ENCODE results near the gene STIL.

DNA sequence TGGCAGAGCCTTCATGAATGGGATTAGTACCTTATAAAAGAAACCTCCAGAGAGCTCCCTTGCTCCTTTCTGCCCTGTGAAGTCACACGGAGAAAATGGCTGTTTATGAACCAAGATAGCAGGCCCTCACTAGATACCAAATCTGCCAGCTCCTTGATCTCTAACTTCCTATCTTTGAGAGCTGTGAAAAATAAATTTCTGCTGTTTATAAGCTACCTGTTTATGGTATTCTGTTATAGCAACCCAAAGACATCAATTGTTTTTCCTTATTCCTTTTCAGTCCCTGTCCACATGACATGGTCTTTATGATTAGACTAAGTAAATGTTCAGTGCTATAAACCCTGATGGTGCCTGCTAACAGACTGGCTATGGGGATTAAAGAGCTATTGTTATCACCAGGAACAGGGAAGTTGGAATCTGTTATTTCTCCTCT, 9.7 kb upstream of the STIL start:
- TF ChIP-seq CBX2 (IDR thresholded peaks at IDR 0.05; ENCODE audit: low read depth, low read length) (no peak), CBX2 (CRISPR knock-in tag; IDR thresholded peaks at IDR 0.05; ENCODE audit: low read depth) (no peak), KLF15 (CRISPR knock-in tag; IDR thresholded peaks at IDR 0.05; ENCODE audit: borderline replicate concordance) (no peak), RNF2 (conservative IDR thresholded peaks at IDR 0.05; ENCODE audit: low read depth) (no peak), ZNF224 (CRISPR knock-in tag; IDR thresholded peaks at IDR 0.05) (no peak), EEA1 (CRISPR knock-in tag; IDR thresholded peaks at IDR 0.05; ENCODE audit: borderline replicate concordance) (no peak), POLR2A (IDR thresholded peaks at IDR 0.05; ENCODE audit: insufficient read depth in 1 of 2, low read depth in 2 of 2, low read length in 2 of 2) (no peak), ZNF124 (CRISPR knock-in tag; IDR thresholded peaks at IDR 0.05) (no peak), ZNF83 (CRISPR knock-in tag; IDR thresholded peaks at IDR 0.05; ENCODE audit: borderline replicate concordance) (no peak), FOXM1 (CRISPR knock-in tag; IDR thresholded peaks at IDR 0.05) (no peak), DNMT3B (CRISPR knock-in tag; conservative IDR thresholded peaks at IDR 0.05) (no peak)
- TF ChIP-seq, protein P1, sequence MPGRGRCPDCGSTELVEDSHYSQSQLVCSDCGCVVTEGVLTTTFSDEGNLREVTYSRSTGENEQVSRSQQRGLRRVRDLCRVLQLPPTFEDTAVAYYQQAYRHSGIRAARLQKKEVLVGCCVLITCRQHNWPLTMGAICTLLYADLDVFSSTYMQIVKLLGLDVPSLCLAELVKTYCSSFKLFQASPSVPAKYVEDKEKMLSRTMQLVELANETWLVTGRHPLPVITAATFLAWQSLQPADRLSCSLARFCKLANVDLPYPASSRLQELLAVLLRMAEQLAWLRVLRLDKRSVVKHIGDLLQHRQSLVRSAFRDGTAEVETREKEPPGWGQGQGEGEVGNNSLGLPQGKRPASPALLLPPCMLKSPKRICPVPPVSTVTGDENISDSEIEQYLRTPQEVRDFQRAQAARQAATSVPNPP (CRISPR knock-in tag; IDR thresholded peaks at IDR 0.05): no peak
- TF ChIP-seq, protein P2, sequence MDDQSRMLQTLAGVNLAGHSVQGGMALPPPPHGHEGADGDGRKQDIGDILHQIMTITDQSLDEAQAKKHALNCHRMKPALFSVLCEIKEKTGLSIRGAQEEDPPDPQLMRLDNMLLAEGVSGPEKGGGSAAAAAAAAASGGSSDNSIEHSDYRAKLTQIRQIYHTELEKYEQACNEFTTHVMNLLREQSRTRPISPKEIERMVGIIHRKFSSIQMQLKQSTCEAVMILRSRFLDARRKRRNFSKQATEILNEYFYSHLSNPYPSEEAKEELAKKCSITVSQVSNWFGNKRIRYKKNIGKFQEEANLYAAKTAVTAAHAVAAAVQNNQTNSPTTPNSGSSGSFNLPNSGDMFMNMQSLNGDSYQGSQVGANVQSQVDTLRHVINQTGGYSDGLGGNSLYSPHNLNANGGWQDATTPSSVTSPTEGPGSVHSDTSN (CRISPR knock-in tag; IDR thresholded peaks at IDR 0.05; ENCODE audit: borderline replicate concordance): no peak
- TF ChIP-seq, protein P3, sequence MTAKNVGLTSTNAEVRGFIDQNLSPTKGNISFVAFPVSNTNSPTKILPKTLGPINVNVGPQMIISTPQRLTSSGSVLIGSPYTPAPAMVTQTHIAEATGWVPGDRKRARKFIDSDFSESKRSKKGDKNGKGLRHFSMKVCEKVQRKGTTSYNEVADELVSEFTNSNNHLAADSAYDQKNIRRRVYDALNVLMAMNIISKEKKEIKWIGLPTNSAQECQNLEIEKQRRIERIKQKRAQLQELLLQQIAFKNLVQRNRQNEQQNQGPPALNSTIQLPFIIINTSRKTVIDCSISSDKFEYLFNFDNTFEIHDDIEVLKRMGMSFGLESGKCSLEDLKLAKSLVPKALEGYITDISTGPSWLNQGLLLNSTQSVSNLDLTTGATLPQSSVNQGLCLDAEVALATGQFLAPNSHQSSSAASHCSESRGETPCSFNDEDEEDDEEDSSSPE (CRISPR knock-in tag; IDR thresholded peaks at IDR 0.05): no peak

Data from HepG2 (cell line).